ENCODE measurements around the gene NRDE2.

GRCh38 chr14:90301668-90302090 lies 30.1 kb downstream of the NRDE2 start:
- TF ChIP-seq POLR2A (IDR thresholded peaks at IDR 0.05; ENCODE audit: low read depth, low read length), result no peak
- no peak for TF ChIP-seq MAFK (IDR thresholded peaks at IDR 0.05; ENCODE audit: low read depth, low read length)

All from IMR-90 (cell line).